NOMO-1 (cell line): Measurements from ENCODE around the gene LYPD6.

Experiments
- DNase-seq, 2 experiments: peaks; one replicate each; lab custom pipeline; 2025; ENCODE audit not compliant: unreplicated experiment in 2 of 2; lab: John Stamatoyannopoulos, UW

The LYPD6 gene

GRCh38 chr2:149399934-149400615, 69.7 kb downstream of the LYPD6 start:
- no peak for DNase-seq

GRCh38 chr2:149400997-149401396, 70.6 kb downstream of the LYPD6 start:
- DNase-seq: no peak

DNA sequence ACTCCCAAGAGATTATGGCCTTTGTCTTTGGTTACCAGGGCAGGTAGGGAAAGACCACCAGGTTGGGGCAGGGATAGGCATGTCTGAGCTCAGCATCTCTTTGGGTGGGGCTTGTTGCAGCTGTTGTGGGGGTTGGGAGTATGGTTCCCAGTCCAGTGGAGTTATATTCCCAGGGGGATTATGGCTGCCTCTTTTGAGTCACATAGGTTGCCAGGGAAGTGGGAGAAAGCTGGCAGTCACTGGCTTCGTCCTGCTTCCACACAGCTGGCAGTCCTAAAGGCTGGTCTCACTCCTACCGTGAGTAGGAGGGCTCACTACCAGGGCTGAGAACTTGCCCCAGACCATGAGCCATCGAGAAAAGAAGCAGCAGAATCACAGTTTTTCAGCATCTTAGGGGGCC, 79.1 kb downstream of the LYPD6 start:
- DNase-seq: no peak

DNA sequence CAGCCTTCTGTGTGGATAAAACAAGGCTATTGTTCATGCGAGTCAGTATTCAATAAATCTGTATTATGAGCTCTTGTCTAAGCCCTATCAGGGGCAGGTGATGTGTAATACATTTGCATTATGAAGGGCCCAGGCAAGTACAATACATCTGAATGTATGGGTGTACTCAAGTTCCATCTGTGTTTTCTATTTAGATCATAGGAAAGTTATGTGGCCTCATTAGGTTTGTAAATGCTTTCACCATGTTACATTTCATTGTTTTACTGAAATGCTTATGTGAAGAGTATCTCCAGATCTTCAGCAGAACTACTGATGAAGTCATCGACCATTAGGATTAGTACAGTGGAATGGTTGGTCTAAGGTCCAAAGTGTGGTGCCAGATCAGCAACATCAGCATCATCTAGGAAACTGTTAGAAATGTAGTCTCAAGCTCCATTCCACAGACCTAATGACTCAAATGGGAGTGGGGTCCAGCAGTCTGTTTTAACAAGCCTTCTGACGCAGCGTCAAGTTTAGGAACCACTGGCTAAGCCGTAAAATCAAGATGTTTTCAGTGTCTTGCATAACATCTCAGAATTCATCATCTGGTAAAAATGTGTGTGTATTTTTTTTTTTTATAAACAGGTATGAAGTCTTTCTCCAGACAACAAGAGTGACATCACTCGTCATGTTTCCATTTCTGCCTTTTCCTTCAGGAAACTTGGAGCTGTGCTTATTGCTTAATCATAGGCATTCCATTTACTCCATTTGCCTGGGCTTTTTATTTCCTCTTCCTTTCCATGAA, 80.5 kb downstream of the LYPD6 start:
- DNase-seq: no peak

- DNase-seq: no peak
These were observed 83.1 kb downstream of the LYPD6 start for GRCh38 chr2:149413487-149413886.

- no peak for DNase-seq
These were observed 84.7 kb downstream of the LYPD6 start for GRCh38 chr2:149415086-149415485.

DNA sequence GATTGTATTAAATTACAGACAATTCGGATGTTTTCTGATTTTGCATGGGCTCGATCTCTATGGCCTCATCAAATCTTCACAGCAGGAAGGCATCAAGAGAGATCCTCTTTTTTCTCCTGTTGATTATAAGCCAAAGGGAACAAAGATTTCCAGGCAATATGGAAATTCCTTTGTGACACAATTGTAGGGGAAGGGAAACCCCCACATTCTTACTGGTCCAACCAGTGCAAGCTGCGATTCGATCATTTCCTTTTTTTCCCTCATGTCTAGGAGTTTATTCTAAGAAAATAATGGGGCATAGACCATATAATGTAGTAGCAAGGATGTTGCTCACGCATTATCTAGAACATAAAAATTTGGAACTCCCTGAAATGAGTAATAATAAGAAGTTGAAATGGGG, 87.7 kb downstream of the LYPD6 start:
- DNase-seq: no peak

- no peak for DNase-seq
These were observed 89.9 kb downstream of the LYPD6 start for GRCh38 chr2:149420053-149420963.

DNA sequence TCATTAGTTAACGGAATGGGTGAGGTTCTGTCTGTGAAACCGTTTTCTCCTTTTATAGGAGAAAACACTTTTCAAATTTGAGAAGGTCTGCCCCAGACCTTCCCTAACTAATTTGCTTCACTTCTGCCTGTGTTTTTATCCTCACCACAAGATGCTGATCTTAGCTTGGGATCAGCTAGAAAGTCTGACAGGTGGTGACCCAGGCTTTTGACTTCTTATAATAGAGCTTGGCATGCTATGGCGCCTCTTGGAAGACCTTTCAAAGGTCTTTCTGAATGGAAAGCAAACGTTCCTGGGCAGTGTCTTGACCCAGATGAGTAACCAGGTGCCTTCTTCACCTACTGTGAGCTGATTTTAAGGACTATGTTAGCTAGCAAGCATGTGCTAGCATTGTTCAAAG, 91.4 kb downstream of the LYPD6 start:
- no peak for DNase-seq

DNA sequence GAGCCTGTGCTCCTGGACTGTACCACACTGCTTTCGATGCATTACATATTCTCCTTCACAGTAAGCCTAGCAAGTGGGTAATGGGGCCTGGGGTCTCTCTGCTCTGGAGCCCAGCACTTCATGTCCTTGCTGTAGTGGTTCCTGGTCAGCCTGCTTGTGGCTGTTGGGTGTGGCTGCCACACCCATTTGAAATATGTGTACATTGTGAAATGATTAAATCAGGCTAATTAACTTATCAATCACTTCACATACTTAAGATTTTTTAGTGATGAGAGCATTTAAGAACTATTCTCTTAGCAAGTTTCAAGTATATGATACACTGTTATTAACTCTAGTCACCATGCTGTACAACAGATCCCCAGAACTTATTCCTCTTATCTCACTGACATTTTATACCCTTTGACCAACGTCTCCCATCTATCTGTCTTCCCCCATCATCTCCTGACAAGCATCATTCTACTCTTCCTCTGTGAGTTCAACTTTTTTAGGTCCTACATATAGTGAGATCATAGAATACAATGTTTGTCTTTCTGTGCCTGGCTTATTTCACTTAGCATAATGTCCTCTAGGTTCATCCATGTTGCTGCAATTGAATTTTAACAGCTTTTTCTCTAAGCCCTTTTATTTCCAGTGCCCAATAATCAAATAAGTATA, 92.1 kb downstream of the LYPD6 start:
- no peak for DNase-seq

- no peak for DNase-seq
These were observed 92.6 kb downstream of the LYPD6 start for GRCh38 chr2:149422991-149423338.

- no peak for DNase-seq
These were observed 93.2 kb downstream of the LYPD6 start for GRCh38 chr2:149423630-149424029.

DNA sequence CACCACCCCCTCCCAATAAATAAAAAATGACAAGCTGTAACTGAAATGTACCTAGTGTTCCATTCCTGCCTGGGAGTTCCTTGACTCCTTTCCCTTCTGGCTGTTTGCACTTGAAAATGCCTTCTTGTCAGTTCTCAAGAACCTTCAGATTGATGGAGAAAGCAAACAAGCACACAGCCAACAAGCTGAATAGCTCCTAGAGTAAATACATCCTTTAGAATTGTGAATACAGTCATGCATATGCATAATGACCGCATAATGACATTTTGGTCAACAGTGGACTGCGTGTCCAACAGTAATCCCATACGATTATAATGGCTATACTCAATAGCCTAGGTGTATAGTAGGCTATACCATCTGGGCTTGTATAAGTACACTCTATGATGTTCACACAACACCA, 97.0 kb downstream of the LYPD6 start:
- DNase-seq: no peak

DNA sequence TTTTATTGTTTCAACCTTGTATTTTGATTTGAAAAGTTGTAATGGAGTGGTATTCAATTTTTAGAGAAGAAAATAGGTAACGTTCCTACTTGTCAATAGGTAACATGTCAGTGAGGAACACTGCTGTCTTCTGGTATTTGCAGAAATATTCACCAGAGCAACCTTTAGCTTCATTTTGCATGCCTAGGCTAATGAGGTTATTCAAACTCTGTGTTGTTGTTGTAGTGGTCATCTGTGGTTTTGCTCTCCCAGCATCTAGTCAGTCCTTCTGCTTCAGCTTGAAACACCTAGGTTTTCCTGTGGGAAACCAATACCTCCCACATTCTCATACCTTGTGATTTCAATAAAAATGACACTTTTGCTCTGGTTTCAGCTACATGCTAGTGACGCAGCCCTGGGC, 98.4 kb downstream of the LYPD6 start:
- DNase-seq: no peak

- no peak for DNase-seq
These were observed 100.7 kb downstream of the LYPD6 start for GRCh38 chr2:149430743-149431736.

DNA sequence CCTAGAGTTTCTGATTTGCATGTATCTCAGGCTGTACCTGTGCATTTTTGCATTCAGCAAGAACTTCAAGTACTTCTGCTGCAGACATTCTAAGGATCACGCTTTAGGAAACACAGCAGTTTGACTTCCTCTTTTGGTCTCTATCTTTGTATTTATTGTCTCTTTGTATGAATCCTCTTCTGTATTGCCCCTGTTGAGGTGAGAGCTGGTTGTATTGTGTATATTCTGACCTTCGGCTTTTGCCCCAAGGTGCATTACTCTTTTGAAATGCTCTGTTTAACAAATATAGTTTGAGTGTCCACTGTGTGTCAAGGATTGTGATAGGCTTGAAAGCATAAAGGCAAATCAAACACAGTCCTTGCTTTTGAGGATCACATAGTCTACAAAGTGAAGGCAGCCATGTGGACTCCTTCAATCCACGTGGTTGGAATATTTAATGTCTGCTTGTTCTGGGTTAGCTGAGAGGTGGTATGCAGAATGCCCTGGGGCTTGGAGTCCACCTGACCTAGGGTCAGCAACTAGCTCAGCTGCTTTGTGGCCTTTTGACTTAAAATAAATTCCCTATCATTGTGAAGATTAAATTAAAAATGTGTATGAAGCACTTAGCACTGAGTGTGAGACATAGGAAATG, 108.1 kb downstream of the LYPD6 start:
- DNase-seq: peak; percentile 7 to 49

DNA sequence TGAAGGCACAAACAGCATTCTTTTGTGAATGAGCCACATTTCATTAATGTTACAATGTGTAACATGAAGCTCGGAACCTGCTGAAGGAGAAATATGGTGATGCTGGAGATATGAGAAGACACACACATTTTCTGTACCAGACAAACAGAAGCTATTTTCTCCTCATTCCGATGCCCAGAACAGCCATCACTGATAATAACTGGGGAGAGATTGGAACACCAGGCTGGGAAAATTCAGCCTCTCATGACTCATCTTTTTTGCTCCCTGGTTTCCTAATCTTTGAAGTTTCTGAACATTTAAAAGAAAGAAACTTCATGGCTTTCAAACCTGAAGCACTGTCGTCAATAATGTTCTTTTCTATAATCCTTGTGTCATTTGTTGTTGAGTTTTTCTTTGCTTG, 110.9 kb downstream of the LYPD6 start:
- no peak for DNase-seq

DNA sequence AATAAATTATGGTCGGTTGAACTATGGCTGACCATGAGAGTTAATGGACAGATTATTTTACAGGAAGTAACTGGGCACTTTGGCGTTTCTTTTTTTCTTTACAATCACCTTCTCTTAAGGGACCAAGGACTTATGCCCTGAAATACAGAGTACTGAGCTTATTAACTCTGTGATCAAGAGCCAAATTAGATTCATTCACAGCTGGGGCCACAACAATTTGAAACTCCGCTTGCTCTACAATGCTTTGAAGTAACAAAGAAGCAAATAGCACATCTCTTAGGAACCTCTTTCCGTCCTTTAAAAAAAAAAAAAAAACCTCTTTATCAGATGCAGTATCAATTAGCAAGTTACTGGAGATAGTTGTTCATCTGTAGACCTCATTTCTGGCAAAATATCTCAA, 112.0 kb downstream of the LYPD6 start:
- DNase-seq: no peak

- DNase-seq: no peak
These were observed 112.8 kb downstream of the LYPD6 start for GRCh38 chr2:149443150-149443549.
